Activated naive CD8-positive, alpha-beta T cell treated with anti-CD3 and anti-CD28 coated beads, Interleukin-2, amount 50 U/mL, for 16 hours (primary cell): ENCODE results near the gene SNX24.
"Not testable (repeated sequence)": the region's sequence is repeated elsewhere in the genome, so short reads cannot be mapped to it uniquely, and the experiment has no call there.

Experiments used
- DNase-seq: peaks from one replicate; pipeline ENCODE4 v3.0.0-alpha.2; 2020; ENCODE audit warnings: low read depth, low spot score

SNX24 gene, protein sequence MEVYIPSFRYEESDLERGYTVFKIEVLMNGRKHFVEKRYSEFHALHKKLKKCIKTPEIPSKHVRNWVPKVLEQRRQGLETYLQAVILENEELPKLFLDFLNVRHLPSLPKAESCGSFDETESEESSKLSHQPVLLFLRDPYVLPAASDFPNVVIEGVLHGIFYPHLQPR

DNA sequence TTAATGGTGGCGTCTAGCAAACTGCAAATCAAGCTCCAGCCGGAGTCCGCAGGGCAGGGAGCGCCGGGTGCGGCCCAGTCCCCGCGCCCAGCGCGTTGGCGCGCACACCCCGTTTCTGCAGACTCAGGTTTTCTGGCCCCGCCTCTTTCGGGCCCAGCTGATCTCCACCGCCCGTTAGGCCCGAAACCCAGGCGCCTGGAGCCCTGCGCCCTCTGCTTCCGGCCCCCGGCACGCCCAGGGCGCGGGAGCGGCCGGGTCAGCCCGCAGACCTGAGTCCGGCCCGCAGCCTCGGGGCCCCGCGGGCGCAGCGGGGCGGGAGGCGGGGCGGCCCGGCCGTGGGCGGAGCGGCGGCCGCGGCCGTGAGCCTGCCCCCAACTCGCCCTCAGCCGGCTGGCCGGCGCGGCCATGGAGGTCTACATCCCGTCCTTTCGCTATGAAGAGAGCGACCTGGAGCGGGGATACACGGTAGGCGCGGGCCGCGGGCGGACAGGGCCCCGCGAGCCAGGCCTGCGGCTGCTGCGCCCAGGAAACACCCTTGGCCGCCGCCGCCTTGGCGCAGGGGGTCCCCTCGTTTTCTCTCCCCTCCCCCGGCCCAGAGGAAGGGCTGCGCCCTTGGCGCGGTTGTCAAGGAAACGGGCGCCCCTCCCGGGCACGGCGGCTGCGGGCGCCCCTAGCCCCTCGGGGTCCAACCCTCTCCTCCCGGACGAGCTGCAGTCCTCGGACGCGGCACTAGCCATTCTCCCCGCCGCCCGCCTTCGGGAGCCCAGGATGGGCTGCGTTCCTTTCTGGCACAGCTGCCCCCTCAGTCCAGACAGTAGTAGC lies at the start of gene SNX24:
TSS of gene SNX24 (plus strand) at position 385 of the 822 bp plus-strand sequence. CDS start at position 406, 21 bp downstream.
- DNase-seq = no peak

DNA sequence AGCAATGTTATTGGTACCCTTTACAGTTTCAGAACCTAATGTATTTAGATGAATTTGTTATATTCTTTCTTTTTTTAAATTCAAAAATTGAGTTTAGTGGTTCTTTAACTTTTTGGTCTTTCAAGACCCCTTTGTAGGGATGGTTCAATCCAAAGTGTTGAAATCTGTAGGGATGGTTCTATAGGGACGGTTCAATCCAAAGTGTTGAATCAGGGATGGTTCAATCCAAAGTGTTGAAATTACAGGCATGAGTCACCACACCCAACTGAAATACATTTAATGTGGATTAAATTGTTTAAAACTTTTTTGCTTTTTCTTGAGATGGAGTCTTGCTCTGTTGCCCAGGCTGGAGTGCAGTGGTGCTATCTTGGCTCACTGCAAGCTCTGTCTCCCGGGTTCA lies 39.9 kb upstream of the SNX24 start:
- DNase-seq = no peak

DNA sequence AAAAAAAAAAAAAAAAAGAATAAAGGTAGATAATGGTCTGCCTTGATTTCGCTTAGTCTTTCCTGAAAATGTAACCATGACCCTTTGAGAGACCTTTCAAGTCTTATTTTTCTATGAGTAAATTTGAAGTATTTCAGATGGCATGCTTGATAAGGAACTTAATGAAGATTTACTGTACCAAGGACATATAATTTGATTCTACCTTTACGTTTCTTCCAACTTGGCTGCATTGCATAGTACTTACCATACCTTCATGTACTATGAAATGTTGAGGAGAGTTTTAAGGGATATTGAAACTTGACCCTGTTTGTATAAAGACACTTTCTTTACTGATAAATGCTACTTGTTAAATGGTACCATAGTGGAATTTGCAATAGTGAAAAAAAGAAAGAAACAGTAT lies 35.0 kb upstream of the SNX24 start:
- DNase-seq = no peak

DNA sequence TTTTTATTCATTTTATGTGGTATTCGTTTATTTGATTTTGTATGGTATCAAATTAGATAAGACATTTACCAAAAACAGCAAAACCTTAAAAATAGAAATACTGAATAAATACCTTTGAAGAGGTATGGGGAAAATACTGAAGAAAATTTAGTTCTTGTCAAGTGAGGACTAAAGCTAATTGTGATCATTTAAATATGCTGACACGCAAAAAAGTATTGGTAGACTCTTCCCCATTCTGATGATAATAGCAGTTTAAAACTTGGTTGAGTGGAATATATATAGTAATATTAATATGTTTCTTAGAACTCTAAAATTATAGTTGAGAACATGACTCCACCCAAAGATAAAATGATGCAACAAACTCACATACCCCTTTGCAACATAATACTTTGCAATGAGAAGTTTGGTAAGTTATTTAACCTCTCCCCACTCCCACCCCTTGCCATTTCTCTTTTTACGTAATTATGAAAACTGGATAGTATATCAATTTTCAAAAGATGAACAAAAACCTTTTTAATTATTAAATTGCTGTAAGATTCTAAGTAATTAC lies 30.1 kb upstream of the SNX24 start:
- DNase-seq = no peak

DNA sequence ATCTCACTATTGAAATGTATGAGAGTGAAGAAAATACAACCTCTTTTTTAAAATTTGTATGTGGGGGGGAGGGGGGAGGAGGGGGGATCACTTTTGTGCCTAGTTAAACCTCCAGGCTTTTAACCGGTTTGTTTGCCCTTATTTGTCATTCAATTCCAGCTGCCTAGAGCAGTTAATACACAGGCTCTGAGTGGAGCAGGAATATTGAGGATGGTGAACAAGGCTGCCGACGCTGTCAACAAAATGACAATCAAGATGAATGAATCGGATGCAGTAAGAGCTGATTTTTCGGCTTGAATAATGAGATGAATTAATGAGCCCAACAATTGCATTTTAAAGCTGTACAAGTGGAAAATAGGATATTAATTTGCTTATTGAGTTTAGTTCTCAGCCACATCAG lies 28.7 kb upstream of the SNX24 start:
- no peak for DNase-seq

DNA sequence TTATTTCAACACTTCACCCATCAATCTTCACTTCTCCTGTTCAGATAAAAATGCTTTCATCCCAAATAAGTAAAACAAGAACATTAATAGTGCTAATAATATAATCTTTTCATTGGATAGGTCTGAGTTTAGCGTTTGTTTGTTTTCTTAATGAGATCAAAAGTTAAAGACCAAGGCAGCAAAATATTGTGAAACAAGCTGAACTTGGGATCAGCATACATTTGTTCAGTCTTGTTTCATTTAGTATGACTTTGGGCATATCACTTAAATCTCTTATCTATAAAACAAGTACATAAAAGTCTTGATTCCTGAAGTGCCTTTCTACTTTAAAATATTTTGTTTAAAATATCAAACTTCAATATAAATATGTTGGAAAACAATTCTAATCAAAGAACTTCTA lies 13.4 kb upstream of the SNX24 start:
- DNase-seq = no peak

DNA sequence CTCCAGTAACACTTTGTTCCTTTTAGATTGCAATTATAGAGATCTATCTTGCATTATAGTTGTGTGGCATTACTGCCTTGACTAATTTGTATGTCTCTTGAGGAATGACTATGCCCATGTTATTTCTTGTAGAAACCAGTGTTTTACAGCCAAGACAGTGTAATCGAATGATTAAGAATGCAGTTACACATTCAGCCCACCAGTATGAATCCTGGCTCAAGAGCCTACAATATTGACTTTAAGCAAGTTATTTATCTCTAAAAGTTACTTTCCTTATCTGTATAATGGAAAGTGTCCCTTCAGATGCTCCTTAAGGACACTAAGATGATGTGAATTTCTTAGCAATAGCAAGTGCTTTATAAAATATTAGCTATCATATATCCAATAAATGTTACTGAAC lies 9.7 kb upstream of the SNX24 start:
- DNase-seq = no peak

DNA sequence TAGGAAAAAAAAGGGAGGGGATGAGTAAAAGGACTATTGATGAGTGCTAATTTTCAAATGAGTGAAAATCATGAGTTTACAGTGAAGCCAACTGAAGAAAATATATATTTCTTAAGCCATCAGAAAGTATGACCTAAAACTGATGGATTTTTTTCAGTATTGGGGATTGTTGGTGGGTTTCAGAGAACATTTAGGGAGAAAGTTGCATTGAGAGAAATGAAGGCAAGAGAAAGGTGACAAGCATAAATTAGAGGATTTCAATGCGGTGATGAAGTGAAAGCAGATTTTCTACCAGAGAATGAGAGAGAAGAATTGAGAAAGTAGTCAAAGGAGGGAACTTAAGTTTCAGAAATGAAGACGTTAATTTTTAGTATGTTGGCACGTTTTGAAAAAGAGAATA lies 8.5 kb upstream of the SNX24 start:
- no peak for DNase-seq

DNA sequence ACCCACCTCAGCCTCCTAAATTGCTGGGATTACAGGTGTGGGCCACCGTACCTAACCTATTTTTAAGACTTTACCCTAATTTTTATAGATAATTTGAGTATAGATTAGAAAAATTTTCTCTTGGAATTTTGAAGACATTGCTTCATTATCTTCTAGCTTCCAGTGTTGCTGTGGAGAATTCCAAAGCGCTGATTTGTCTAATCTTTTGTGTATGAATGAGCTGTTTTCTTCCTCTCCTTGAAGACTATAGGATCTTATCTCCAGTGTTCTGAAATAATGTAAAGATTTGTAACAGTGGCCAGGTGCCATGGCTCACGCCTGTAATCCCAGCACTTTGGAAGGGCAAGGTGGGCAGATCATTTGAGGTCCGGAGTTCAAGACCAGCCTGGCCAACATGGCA lies 5.7 kb upstream of the SNX24 start:
- DNase-seq = no peak

DNA sequence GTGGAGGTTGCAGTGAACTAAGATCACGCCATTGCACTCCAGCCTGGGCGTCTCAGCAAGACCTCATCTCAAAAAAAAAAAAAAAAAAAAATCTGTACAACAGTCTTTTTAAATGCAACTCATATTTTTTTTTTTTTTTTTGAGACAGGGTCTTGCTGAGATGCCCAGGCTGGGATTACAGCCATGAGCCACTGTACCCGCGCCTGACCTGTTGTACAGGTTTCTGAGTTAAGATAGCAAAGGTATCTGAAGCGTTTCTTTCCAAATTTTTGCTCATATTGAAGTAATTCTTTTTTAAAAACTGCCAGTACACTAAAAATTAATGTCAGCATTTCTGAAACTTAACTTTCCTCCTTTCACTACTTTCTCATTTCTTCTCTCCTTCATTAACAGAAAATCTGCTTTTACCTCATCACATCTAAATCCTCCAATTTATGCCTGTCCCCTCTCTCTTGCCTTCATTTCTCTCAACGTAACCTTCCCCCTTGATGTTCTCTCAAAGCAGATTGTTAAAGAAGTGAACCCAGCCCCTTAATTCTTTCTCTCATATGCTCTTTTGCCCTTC lies 3.3 kb upstream of the SNX24 start:
- no peak for DNase-seq

DNA sequence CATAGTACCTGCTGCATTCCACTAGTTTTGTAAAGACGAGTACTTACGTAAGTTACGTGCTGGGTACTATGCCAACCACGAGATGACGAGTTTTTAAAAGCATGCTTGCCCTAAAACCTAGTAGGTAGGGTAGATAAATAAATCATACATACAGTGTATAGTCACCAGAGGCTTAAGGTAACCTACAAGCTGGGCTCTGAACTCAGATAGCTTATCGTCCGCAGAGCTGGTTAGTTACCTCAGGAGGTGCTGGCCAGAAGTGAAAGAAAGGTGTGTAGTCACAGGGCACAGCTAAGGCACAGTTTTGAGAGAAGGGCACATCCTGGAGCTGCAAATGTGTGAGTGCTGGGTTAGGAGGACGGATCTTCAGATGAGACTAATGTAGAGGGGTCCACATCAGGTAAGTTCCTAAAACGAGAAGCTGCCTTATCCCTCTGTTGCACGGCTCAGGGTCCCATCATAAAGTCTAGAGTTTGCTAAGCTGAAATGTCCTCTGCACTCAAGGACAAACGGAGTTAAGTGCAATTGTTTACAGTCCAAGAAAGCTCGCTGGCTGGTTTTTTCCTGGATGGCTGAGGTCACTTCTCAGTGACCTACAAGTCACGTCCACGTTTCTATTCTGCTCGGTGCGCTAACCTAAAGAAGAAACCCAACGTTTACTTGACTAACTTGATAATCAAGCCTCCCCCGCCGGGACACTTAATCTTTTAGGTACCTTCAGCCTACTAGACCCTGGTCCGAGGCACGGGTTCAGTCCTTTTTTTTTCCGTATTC lies 1.1 kb upstream of the SNX24 start:
- no peak for DNase-seq

DNA sequence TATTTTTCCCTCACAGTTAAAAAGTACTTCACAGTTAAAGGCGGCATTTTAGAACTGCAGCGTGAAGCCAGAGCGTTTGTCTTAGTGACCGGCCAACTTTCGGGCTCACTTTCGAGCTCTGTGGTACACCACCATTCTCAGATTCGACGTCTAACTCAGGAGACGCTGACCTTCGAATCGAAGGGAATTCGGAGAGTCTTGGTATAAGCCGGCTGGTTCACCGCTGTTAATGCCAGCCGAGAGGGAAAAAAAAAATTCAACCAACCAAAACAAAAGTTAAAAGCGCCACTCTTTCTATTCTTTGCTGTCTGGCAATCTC lies 544 bp upstream of the SNX24 start:
- no peak for DNase-seq

DNA sequence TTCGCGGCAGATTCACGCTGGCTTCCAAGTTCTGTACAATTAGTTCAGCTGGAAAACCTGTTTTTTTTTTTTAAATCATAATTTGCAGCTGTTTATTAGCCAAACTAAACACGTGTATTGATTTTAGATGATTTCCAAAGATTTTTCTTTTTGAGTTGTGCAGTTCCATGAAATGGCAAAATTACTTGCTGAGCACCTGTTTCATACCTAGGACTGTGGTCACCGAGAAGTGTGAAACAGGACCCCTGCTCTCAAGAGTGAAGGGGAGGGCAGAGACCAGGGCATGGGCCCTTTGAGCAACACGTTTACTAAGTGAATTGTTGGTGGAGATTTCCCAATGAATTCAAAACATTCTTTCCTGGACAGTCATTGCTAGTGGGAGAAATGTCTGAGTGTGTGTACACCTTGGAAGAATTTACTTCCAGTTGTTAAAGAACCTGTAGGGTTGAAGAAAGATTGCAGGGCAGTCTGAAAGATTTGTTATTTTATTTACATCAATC lies 688 bp downstream of the SNX24 start:
- DNase-seq = no peak

DNA sequence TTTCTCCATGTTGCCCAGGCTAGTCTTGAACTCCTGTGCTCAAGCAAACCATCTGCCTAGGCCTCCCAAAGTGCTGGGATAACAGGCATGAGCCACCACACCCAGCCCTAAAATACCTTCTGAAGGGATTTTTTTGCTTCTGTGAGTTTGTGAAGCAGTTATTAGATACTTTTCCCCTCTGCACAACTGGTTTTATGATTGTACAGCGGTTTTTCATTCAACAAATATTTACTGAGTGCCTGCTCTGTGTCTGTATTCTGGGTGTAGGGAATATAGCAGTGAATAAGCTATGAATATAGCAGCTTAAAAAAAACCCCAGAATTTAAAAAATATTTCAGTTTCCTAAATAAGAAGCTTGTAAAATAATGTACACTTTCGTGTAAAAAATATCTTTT lies 2.3 kb downstream of the SNX24 start:
- DNase-seq = no peak

DNA sequence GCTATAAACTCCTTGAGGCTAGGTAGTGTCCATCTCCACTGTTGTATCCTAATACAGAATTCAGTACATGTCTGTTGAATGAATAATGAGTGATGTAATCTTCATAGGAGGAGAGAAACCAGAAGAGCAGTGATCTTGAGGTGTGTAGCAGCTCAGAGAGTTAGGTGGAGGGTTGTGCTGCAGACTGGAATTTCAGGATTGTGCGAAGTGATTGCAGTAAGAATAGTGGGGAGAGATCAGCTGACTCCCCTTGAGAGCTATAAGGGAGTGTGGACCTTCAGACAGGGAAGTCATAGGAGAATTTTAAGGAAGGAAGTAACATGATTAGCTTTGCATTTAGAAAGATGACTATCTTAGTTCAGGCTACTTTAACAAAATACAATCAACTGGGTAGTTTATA lies 4.4 kb downstream of the SNX24 start:
- no peak for DNase-seq

DNA sequence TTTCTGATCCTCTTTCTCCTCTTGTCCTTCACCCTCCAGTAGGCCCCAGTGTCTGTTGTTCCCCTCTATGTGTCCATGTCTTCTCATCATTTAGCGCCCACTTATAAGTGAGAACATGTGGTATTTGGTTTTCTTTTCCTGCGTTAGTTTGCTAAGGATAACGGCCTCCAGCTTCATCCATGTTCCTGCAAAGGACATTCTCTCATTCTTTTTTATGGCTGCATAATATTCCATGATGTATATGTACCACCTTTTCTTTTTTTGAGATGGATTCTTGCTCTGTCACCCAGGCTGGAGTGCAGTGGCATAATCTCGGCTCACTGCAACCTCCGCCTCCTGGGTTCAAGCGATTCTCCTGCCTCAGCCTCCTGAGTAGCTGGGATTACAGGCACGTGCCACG lies 12.1 kb downstream of the SNX24 start:
- not testable (repeated sequence) for DNase-seq

DNA sequence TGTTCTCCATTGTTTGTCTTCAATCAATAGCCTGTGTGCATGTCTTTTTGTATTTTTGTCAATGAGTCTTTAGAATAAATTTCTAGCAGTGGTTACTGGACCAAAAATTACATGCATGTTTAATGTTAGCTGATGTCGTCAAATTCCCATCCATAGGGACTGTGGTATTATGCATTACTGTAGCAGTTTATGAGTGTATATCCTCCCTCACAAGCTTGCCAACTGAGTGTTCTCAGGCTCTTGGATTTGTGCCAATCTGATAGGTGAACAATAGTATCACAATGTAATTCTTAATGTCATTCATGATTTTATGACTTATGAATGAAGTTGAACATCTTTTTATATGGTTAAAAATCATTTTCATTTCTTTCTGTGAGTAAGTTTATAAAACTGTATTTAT lies 13.0 kb downstream of the SNX24 start:
- no peak for DNase-seq

DNA sequence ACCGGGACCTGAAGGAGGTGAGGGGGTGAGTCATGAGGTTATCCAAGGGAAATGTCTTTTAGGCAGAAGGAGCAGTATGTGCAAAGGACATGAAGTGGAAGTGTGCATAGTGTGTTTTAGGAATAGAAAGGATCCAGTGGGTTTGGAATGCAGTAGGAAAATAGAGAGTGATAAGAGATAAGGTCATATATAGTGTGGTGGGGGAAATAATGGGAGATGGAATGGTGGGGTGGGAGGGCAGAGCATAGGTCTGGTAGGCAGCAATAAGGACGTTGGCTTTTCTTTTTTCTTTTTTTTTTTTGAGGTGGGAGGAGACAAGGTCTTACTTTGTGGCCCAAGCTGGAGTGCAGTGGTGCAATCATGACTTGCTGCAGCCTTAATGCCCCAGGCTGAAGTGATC lies 17.8 kb downstream of the SNX24 start:
- no peak for DNase-seq

DNA sequence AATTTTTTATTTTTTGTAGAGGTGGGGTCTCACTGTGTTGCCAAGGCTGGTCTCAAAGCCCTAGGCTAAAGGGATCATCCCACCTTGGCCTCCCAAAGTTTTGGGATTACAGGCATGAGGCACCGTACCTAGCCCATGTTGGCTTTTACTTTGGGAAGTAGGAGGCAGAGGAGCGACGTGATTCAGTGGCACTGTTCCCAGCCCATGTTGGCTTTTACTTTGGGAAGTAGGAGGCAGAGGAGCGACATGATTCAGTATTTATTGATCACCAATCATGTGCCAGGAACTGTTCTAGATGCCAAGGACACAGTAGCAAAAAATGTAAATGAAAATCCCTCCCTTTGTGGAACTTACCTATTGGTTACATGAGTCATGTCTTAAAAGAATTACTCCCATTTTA lies 18.3 kb downstream of the SNX24 start:
- no peak for DNase-seq

DNA sequence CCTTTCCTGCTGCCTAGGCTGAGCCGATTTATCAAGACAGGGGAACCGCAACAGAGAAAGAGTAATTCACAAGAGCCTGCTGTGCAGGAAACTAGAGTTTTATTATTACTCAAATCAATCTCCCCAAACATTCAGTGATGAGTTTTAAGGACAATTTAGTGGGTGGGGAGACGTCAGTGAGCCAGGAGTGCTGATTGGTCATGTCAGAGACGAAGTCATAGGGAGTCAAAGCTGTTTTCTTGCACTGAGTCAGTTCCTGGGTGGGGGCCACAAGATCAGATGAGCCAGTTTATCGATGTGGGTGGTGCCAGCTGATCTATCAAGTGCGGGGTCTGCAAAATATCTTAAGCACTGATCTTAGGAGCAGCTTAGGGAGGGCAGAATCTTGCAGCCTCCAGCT lies 19.0 kb downstream of the SNX24 start:
- no peak for DNase-seq

DNA sequence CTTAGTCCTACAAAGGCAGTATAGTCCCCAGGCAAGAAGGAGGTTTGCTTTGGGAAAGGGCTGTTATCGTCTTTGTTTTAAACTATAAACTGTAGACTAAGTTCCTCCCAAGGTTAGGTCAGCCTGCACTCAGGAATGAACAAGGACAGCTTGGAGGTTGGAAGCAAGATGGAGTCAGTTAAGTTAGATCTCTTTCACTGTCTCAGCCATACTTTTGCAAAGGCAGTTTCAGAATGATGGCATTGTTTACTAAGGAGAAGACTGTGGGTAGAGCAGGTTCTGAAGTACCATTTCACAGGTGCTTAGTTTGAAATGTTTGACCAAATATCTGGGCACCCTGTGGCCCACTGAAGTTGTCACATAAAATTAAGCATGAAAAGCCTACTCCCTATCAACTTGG lies 19.4 kb downstream of the SNX24 start:
- no peak for DNase-seq

DNA sequence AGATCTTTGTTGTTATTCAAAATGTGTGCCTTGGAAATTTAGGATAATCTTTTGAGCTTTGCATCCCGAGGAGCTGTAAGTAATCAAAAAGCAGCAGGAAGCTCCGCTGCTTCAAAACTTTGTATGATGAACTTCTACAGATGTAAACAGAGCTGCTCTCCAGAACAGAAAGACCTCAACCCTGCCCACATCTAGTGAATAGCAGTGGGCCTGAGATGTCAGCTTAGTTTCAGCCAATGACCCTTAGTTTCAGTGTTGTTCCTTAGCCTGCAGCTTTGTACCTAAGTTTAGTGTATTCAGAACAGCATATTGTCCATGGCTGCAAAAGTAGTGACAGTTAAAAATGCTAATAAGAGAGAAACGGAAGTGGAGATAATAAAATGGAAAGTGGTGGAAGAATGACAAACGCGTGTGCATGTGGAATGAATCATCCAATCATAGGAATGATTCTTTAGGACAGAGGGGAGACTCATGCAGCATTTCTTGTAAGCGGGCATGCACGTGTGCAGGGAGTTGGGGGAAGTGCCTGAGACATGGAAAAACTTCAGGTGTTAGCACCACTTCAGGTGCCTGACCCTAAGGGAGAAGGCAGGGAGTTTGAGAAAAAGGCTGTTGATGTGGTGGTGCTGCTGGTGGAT lies 24.9 kb downstream of the SNX24 start:
- no peak for DNase-seq
